Upper lobe of left lung (tissue), 4 donors: ENCODE data around the gene COL8A1.

Source experiments
- EP300 ChIP-seq, 4 donors: sonication (generic); formaldehyde crosslinking; IDR thresholded peaks; one replicate each; pipeline ENCODE4 v1.5.1; 2017; ENCODE audit warnings: antibody characterized with exemption in 4 of 4, control low read depth in 2 of 4
- POLR2A ChIP-seq, 4 donors: fragments of 450-650 bp; IDR thresholded peaks; one replicate each; pipeline ENCODE4 v1.5.1; 2016 to 2017; ENCODE audit warnings: antibody characterized with exemption in 4 of 4, mild to moderate bottlenecking in 2 of 4
- POLR2AphosphoS5 ChIP-seq, 2 donors: sonication (generic); formaldehyde crosslinking; IDR thresholded peaks; one replicate each; pipeline ENCODE4 v1.5.1; 2017; ENCODE audit warnings: antibody characterized with exemption in 2 of 2
- TF ChIP-seq, protein P1 (sequence below), 6 experiments: fragments of 450-650 bp in 4 of 6; fragments of 200-600 bp in 2 of 6; sonication (generic) in 2 of 6; IDR thresholded peaks; one replicate each; pipeline ENCODE4 v1.5.1; 2016 to 2019; ENCODE audit warnings: antibody characterized with exemption in 6 of 6

DNA sequence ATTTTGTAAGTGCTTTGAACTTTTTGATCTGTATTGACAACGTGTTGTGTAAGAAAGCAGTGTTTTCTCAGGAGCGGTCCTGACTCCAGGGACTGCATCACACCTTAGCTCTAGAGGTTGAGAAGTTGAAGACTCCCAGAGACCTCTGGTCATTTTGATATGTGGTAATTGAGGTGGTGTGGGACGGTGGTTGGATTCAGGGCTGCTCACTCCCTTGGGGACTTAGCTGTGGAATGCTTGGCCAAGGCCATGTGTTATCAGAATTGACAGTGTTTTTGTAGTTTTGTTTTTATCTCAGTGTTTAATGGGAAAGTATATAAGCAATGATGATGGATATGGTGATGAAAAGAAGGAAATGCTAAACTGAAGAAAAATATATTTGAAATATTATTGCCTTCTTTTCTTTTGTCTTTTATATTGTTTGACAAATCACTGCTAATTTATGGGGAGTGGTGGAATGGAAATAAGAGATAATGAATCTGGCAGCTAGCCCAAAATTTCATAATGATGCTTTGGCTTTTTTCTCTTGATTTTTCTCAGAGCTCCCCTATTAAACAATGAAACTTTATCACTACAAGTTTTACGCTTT lies 195.3 kb downstream of the COL8A1 start:
- no peak for TF ChIP-seq POLR2AphosphoS5 (IDR thresholded peaks at IDR 0.05)
- no peak for TF ChIP-seq POLR2A (IDR thresholded peaks at IDR 0.05)
- no peak for TF ChIP-seq EP300 (IDR thresholded peaks at IDR 0.05)
- TF ChIP-seq, protein P1, sequence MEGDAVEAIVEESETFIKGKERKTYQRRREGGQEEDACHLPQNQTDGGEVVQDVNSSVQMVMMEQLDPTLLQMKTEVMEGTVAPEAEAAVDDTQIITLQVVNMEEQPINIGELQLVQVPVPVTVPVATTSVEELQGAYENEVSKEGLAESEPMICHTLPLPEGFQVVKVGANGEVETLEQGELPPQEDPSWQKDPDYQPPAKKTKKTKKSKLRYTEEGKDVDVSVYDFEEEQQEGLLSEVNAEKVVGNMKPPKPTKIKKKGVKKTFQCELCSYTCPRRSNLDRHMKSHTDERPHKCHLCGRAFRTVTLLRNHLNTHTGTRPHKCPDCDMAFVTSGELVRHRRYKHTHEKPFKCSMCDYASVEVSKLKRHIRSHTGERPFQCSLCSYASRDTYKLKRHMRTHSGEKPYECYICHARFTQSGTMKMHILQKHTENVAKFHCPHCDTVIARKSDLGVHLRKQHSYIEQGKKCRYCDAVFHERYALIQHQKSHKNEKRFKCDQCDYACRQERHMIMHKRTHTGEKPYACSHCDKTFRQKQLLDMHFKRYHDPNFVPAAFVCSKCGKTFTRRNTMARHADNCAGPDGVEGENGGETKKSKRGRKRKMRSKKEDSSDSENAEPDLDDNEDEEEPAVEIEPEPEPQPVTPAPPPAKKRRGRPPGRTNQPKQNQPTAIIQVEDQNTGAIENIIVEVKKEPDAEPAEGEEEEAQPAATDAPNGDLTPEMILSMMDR (IDR thresholded peaks at IDR 0.05), result no peak
